Measurements from ENCODE around the gene GAS2L2. TPM values are rescaled to one million over a fixed set of nuclear protein-coding genes. Genes with fewer than 3 reads are reported as not detected.

Gene GAS2L2
- polyA plus RNA-seq, 1 donor (not counting 4 experiments of a cell fraction or from before 2014, with no cell fraction given): 0.05 TPM

- peaks cover 12 to 16% of the 10 kb centered on the region in 2 experiments for H3K36me3 ChIP-seq (ENCODE audit: control insufficient read depth in 2 of 2, extremely low read depth in 1 of 2, insufficient read depth in 2 of 2, low read length in 2 of 2)
- dilution Hi-C loops (cut with MboI; ENCODE audit: extremely low pct_ligation_motif_present, low sequenced_read_pairs): no loop called here
These were observed 58.1 kb downstream of the GAS2L2 start for GRCh38 chr17:35694906-35695305.

More at GRCh38 chr17:35694906-35695305, 58.1 kb downstream of the GAS2L2 start:
- Histone ChIP-seq H4K20me1 (ENCODE audit: control insufficient read depth, extremely low read depth, insufficient read depth, low read length) (no peaks in the 10 kb centered on the region), H3K4me3 (ENCODE audit: control insufficient read depth in 2 of 3, extremely low read depth in 1 of 3, insufficient read depth in 2 of 3, low read depth in 1 of 3, low read length in 3 of 3) (no peak overlapping the region), H3K9ac (ENCODE audit: control insufficient read depth, extremely low read depth, insufficient read depth, low read length) (no peak overlapping the region), H2AFZ (ENCODE audit: control insufficient read depth, low read length) (no peak overlapping the region), H3K9me1 (ENCODE audit: control insufficient read depth, extremely low read depth, insufficient read depth, low read length) (no peaks in the 10 kb centered on the region), H3K4me2 (ENCODE audit: control insufficient read depth, extremely low read depth, insufficient read depth, low read depth, low read length) (no peak overlapping the region), H3K79me2 (ENCODE audit: control insufficient read depth, insufficient read depth, low read length) (no peaks in the 10 kb centered on the region), H3K4me1 (ENCODE audit: control insufficient read depth, extremely low read depth, insufficient read depth, low read length) (no peaks in the 10 kb centered on the region), H3K9me3 (ENCODE audit: control insufficient read depth, low read depth, low read length) (no peaks in the 10 kb centered on the region), H3K27me3 (ENCODE audit: control insufficient read depth, extremely low read depth, insufficient read depth, low read length) (no peaks in the 10 kb centered on the region), H3K27ac (ENCODE audit: control insufficient read depth, insufficient read depth, low read length) (no peak overlapping the region)
- TF ChIP-seq CTCF (optimal IDR thresholded peaks at IDR 0.05 in 1 of 3, IDR thresholded peaks at IDR 0.05 in 1 of 3, conservative IDR thresholded peaks at IDR 0.05 in 1 of 3; ENCODE audit: extremely low read depth in 1 of 3, insufficient read depth in 2 of 3, low read length in 3 of 3): no peak
- no peak for TF ChIP-seq EZH2 (IDR thresholded peaks at IDR 0.05; ENCODE audit: low read length)
- FAIRE-seq (no peak), DNase-seq (ENCODE audit: low read depth, low spot score) (no peak)

Other genes starting within 250 kb of the GAS2L2 start
- 0.05 to 0.09 TPM (median 0.06 TPM) in 3 replicates for gene SLFN12L, start 215.6 kb downstream of the GAS2L2 start, polyA plus RNA-seq
- gene SLFN14, start 192.4 kb downstream of the GAS2L2 start, polyA plus RNA-seq: not detected in 3 replicates
- 6.4 to 7.7 TPM (median 6.9 TPM) in 3 replicates for gene PEX12, start 174.7 kb downstream of the GAS2L2 start, polyA plus RNA-seq
- gene AP2B1, start 165.9 kb downstream of the GAS2L2 start, polyA plus RNA-seq: 151 to 209 TPM (median 189 TPM) in 3 replicates
- 0.07 to 0.32 TPM (median 0.30 TPM) in 3 replicates for gene RASL10B, start 21.6 kb downstream of the GAS2L2 start, polyA plus RNA-seq
- not detected in 3 replicates for gene C17orf50, start 7.6 kb upstream of the GAS2L2 start, polyA plus RNA-seq
- 13.7 to 43.5 TPM (median 21.3 TPM) in 3 replicates for gene MMP28, start 42.4 kb upstream of the GAS2L2 start, polyA plus RNA-seq
- gene TAF15, start 56.2 kb upstream of the GAS2L2 start, polyA plus RNA-seq: 30.8 to 101 TPM (median 57.1 TPM) in 3 replicates
- gene HEATR9, start 115.7 kb upstream of the GAS2L2 start, polyA plus RNA-seq: not detected in 3 replicates
- gene CCL5, start 127.1 kb upstream of the GAS2L2 start, polyA plus RNA-seq: 0.37 to 0.46 TPM (median 0.46 TPM) in 3 replicates
- gene RDM1, start 177.5 kb upstream of the GAS2L2 start, polyA plus RNA-seq: 0.40 to 1.1 TPM (median 0.87 TPM) in 3 replicates
- not detected in 3 replicates for gene LYZL6, start 190.5 kb upstream of the GAS2L2 start, polyA plus RNA-seq
- gene CCL16, start 228.3 kb upstream of the GAS2L2 start, polyA plus RNA-seq: not detected in 3 replicates
- not detected in 3 replicates for gene CCL14, start 233.5 kb upstream of the GAS2L2 start, polyA plus RNA-seq
- not detected in 3 replicates for gene CCL15, start 248.3 kb upstream of the GAS2L2 start, polyA plus RNA-seq

Data from keratinocyte (primary cell).